Superior temporal gyrus (tissue), 1 donor: Measurements from ENCODE around the gene ATP6V1B1.
"Not testable (repeated sequence)": the region's sequence is repeated elsewhere in the genome, so short reads cannot be mapped to it uniquely, and the experiment has no call there.

Experiments
- DNase-seq: peaks from one replicate; pipeline ENCODE4 v3.0.0-alpha.2; 2016; ENCODE audit errors: extremely low spot score

Gene ATP6V1B1

GRCh38 chr2:71006323-71006722 lies 70.6 kb downstream of the ATP6V1B1 start:
- DNase-seq, result no peak

GRCh38 chr2:71006955-71007799 lies 71.5 kb downstream of the ATP6V1B1 start:
- no peak for DNase-seq

- no peak for DNase-seq
These were observed 72.6 kb downstream of the ATP6V1B1 start for GRCh38 chr2:71008342-71008741.

- not testable (repeated sequence) for DNase-seq
These were observed 76.1 kb downstream of the ATP6V1B1 start for GRCh38 chr2:71011786-71012185.
